Hepatocyte (in vitro differentiated cells): ENCODE data around the gene AHCYL2. TPM values are rescaled to one million over a fixed set of nuclear protein-coding genes. Genes with fewer than 3 reads are reported as not detected.

Source experiments
- DNase-seq: peaks from one replicate; pipeline ENCODE4 v3.0.0-alpha.2; 2016; ENCODE audit warnings: low spot score
- H2AFZ ChIP-seq: fragments of 200-600 bp; sonication (generic); 2 replicates; pipeline ENCODE4 v1.6.0; 2016; ENCODE audit warnings: antibody characterized with exemption, mild to moderate bottlenecking
- H3K27ac ChIP-seq: fragments of 200-600 bp; sonication (generic); 2 replicates; pipeline ENCODE4 v1.5.1; 2016; ENCODE audit warnings: mild to moderate bottlenecking
- H3K27me3 ChIP-seq: fragments of 200-600 bp; sonication (generic); 2 replicates; pipeline ENCODE4 v1.6.1; 2016
- H3K36me3 ChIP-seq: fragments of 200-600 bp; sonication (generic); replicated peaks from 2 replicates; pipeline ENCODE4 v1.5.1; 2016; ENCODE audit warnings: low read depth; ENCODE audit not compliant: insufficient read depth
- H3K4me1 ChIP-seq: fragments of 200-600 bp; sonication (generic); 2 replicates; pipeline ENCODE4 v1.5.1; 2016; ENCODE audit warnings: mild to moderate bottlenecking, moderate library complexity; ENCODE audit not compliant: insufficient read depth
- H3K4me2 ChIP-seq: fragments of 200-600 bp; sonication (generic); 2 replicates; pipeline ENCODE4 v1.6.0; 2016
- H3K4me3 ChIP-seq: fragments of 200-600 bp; sonication (generic); 2 replicates; pipeline ENCODE4 v1.5.1; 2016; ENCODE audit warnings: mild to moderate bottlenecking
- H3K79me2 ChIP-seq: fragments of 200-600 bp; sonication (generic); 2 replicates; pipeline ENCODE4 v1.6.0; 2017; ENCODE audit warnings: mild to moderate bottlenecking
- H3K9me2 ChIP-seq: fragments of 200-600 bp; sonication (generic); replicated peaks from 2 replicates; pipeline ENCODE4 v1.6.0; 2017; ENCODE audit warnings: mild to moderate bottlenecking; ENCODE audit not compliant: insufficient read depth
- H3K9me3 ChIP-seq: fragments of 200-600 bp; sonication (generic); 2 replicates; pipeline ENCODE4 v1.5.1; 2016; ENCODE audit warnings: low read depth, mild to moderate bottlenecking
- H4K20me1 ChIP-seq: fragments of 200-600 bp; sonication (generic); 2 replicates; pipeline ENCODE4 v1.6.0; 2016; ENCODE audit warnings: mild to moderate bottlenecking; ENCODE audit not compliant: insufficient read depth, poor library complexity, severe bottlenecking
- CTCF ChIP-seq: fragments of 200-600 bp; sonication (generic); IDR thresholded peaks from 2 replicates; pipeline ENCODE4 v1.5.1; 2016; ENCODE audit warnings: antibody characterized with exemption, mild to moderate bottlenecking; ENCODE audit not compliant: poor library complexity
- EZH2 ChIP-seq: fragments of 200-600 bp; sonication (generic); IDR thresholded peaks from 2 replicates; pipeline ENCODE4 v1.6.1; 2016; ENCODE audit warnings: antibody characterized with exemption, mild to moderate bottlenecking, borderline replicate concordance
- EZH2phosphoT487 ChIP-seq: fragments of 200-600 bp; sonication (generic); IDR thresholded peaks from one replicate; pipeline ENCODE4 v1.6.1; 2018; ENCODE audit warnings: antibody characterized with exemption, mild to moderate bottlenecking, low read depth, moderate library complexity; ENCODE audit not compliant: unreplicated experiment, severe bottlenecking
- WGBS: methylation state at CpG from one replicate; pipeline ENCODE4 v1.1.6; 2016; ENCODE audit warnings: low lambda C conversion rate; ENCODE audit errors: missing lambda C conversion rate; 5-methylcytosine and 5-hydroxymethylcytosine counted together
- polyA plus RNA-seq: library from polyadenylated mRNA; unstranded; fragments of >200 nt; fragmentation: Nextera tagmentation; extraction: Ambion mirVana; gene quantifications from 2 replicates; pipeline ENCODE4 v1.2.1, GENCODE V29; 2016
- total RNA-seq: library from RNA; depleted of rRNA; stranded (reverse); fragments of >200 nt; gene quantifications from 2 replicates; pipeline ENCODE4 v1.2.3, GENCODE V29; 2014

The AHCYL2 gene
- total and polyA plus RNA-seq, 2 experiments from 2014 or later, result 13.7 to 20.0 TPM

GRCh38 chr7:129205987-129206785 is 18.6 kb upstream of the AHCYL2 start:
- TF ChIP-seq EZH2phosphoT487 (no peak), EZH2 (no peak), CTCF (no peak)

DNA sequence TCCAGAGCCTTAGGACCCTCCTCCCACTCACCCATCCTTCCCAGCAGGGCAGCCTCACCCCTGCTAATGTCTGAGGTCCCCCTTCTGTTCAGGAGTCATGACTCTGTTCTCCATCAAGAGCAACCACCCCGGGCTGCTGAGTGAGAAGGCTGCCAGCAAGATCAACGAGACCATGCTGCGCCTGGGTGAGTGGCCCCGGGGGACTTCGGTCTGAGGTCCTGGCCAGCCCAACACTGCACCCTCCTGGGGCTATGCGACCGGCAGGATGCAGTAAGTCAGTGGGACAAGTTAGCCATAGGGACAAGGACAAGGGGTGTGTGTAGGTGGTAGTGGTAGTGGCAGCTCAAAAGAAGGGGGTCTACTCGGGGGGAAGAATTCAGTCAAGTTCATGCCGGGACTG is 16.2 kb upstream of the AHCYL2 start:
- Histone ChIP-seq H2AFZ (no peak overlapping the region), H3K27me3 (no peaks in the 10 kb centered on the region), H4K20me1 (no peaks in the 10 kb centered on the region), H3K79me2 (peaks cover 4% of the 10 kb centered on the region), H3K9me3 (no peaks in the 10 kb centered on the region), H3K4me1 (no peaks in the 10 kb centered on the region), H3K36me3 (no peaks in the 10 kb centered on the region), H3K4me2 (no peak overlapping the region), H3K9me2 (no peaks in the 10 kb centered on the region), H3K27ac (no peak overlapping the region), H3K4me3 (no peak overlapping the region)
- DNase-seq, result no peak
- 83% methylated on average over 9 of the region's 9 CpGs for WGBS
- no peak for TF ChIP-seq CTCF
- no peak for TF ChIP-seq EZH2
- TF ChIP-seq EZH2phosphoT487, result no peak

More at GRCh38 chr7:129205987-129206785, 18.6 kb upstream of the AHCYL2 start:
- 96% methylated on average over 18 of the region's 18 CpGs for WGBS
- Histone ChIP-seq H3K4me3 (no peak overlapping the region), H3K27ac (no peak overlapping the region), H3K79me2 (peaks cover 24% of the 10 kb centered on the region), H3K9me2 (no peaks in the 10 kb centered on the region), H3K27me3 (no peaks in the 10 kb centered on the region), H3K4me2 (no peak overlapping the region), H2AFZ (no peak overlapping the region), H4K20me1 (peaks cover 11% of the 10 kb centered on the region), H3K9me3 (no peaks in the 10 kb centered on the region), H3K4me1 (no peaks in the 10 kb centered on the region), H3K36me3 (no peaks in the 10 kb centered on the region)
- DNase-seq, result no peak

DNA sequence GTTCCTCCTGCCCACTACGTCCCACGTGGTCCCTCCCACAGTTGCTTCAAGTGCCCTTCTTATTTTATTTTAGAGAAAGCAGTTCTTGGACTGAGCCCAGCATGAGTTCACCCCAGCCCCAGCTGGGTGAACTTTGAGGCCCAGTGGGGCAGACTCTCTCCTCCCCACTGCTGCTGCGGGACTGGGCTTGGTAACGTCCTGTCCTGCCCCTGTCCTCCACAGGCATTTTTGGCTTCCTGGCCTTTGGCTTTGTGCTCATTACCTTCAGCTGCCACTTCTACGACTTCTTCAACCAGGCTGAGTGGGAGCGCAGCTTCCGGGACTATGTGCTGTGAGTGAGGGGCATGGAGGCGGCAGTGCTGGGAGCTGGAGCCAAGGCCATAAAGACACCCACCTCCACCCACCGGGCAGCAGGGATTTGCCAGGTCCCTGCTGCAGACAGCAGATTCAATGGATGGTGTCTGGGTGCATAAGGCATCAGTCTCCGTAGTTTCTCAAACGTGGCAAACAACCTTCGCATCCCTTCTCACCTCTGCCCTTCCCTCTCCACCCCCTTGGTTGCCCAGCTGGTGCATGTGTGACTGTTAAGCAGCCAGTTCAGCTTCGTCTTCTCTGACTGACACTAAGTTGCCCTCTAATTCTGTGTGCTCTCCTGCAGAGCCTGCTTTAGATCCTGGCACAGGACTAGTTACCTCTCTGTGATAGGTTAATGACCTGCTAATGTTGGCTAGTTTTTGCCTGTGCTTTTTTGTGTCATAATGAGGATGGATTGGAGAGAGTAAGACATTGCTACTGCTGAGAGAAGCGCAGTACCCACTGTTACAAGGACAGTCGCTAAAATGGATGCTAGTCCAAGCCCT is 15.5 kb upstream of the AHCYL2 start:
- WGBS, result 91% methylated on average over 15 of the region's 15 CpGs
- H3K9me3 ChIP-seq, result no peaks in the 10 kb centered on the region
- no peaks in the 10 kb centered on the region for H3K27me3 ChIP-seq
- no peak for DNase-seq
- no peaks in the 10 kb centered on the region for H3K4me1 ChIP-seq
- TF ChIP-seq CTCF (no peak), EZH2 (no peak), EZH2phosphoT487 (no peak)
- no peaks in the 10 kb centered on the region for H3K36me3 ChIP-seq
- no peaks in the 10 kb centered on the region for H3K9me2 ChIP-seq
- no peak overlapping the region for H3K4me3 ChIP-seq
- no peaks in the 10 kb centered on the region for H4K20me1 ChIP-seq
- no peak overlapping the region for H3K27ac ChIP-seq
- H2AFZ ChIP-seq, result no peak overlapping the region
- H3K4me2 ChIP-seq, result no peak overlapping the region
- H3K79me2 ChIP-seq, result no peaks in the 10 kb centered on the region
